Stimulated activated CD4-positive, alpha-beta T cell treated with anti-CD3 and anti-CD28 coated beads, Interleukin-12 subunit alpha, Interleukin-12 subunit beta, amount 100 ng/mL, for 48 hours (primary cell): Measurements from ENCODE around the gene NMRK2.
"Not testable (repeated sequence)": the region's sequence is repeated elsewhere in the genome, so short reads cannot be mapped to it uniquely, and the experiment has no call there.

Experiments
- DNase-seq, 3 donors: peaks; one replicate each; pipeline ENCODE4 v3.0.0-alpha.2; 2020; ENCODE audit warnings: low read depth in 2 of 3, low spot score in 1 of 3

Gene NMRK2, protein sequence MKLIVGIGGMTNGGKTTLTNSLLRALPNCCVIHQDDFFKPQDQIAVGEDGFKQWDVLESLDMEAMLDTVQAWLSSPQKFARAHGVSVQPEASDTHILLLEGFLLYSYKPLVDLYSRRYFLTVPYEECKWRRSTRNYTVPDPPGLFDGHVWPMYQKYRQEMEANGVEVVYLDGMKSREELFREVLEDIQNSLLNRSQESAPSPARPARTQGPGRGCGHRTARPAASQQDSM

GRCh38 chr19:3932931-3933810, at the start of gene NMRK2:
Gene NMRK2, plus strand, starts transcription at chr19:3933069. Its CDS starts 603 bp downstream, at chr19:3933672.
- DNase-seq = no peak

DNA sequence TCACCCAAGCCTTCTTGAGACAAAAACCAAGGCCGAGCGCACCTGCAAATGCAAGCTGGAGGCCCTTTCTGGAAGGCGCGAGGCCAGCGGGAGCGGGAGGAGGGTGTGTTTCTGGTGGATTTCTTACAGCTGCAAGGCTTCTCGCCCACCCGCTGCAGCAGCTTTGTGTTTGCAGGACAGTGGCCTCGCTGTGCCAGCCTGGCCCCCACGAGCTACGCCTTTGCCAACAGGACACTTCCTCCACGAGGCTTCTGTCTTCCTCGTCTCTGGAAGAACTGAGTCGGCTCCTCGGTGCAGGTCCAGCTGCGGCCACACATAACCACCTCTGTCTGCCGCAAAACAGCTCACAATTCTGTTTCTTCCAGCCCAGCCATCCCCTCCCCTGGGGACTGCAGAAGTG, 42.3 kb upstream of the NMRK2 start:
- DNase-seq = no peak

GRCh38 chr19:3893509-3894179, 39.2 kb upstream of the NMRK2 start:
- DNase-seq = no peak

- DNase-seq = not testable (repeated sequence)
Observed at GRCh38 chr19:3894959-3895358, 37.9 kb upstream of the NMRK2 start.

GRCh38 chr19:3895788-3896187, 37.1 kb upstream of the NMRK2 start:
- no peak for DNase-seq

GRCh38 chr19:3897936-3898335, 34.9 kb upstream of the NMRK2 start:
- DNase-seq = no peak

- no peak for DNase-seq
Observed at GRCh38 chr19:3898426-3898825, 34.4 kb upstream of the NMRK2 start.

DNA sequence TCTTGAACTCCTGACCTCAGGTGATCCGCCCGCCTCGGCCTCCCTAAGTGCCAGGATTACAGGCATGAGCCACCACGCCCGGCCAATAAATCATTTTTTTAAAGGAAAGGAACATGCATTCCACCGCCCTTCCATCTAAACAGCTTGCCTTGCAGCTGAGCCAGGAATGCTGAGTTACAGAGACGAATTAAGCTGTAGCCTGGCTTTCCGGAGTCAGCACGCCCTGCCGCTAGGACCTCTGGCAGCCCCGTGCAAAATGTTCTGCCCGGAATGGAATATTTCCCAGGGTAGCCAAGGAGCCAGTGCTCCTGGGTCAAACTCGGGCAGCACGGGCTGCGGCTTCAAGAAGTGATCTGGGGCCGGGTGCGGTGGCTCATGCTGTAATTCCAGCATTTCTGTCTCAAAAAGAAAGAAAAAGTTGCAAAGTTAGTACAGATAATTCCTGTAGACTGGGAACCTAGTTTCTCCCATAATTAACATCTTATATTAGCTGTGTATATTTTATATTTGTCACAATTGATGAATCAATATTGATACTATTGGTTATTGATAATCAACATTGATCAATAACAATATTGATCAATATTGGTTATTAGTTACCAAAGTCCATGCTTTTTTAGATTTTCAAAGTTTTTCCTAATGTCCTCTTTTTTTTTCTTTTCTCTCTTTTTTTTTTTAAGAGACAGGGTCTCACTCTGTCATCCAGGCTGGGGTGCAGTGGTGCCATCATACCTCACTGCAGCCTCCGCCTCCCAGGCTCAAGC, 33.2 kb upstream of the NMRK2 start:
- DNase-seq = no peak

GRCh38 chr19:3902317-3902973, 30.4 kb upstream of the NMRK2 start:
- DNase-seq = no peak

GRCh38 chr19:3904233-3904632, 28.6 kb upstream of the NMRK2 start:
- DNase-seq = no peak

- no peak for DNase-seq
Observed at GRCh38 chr19:3907626-3908265, 25.1 kb upstream of the NMRK2 start.

DNA sequence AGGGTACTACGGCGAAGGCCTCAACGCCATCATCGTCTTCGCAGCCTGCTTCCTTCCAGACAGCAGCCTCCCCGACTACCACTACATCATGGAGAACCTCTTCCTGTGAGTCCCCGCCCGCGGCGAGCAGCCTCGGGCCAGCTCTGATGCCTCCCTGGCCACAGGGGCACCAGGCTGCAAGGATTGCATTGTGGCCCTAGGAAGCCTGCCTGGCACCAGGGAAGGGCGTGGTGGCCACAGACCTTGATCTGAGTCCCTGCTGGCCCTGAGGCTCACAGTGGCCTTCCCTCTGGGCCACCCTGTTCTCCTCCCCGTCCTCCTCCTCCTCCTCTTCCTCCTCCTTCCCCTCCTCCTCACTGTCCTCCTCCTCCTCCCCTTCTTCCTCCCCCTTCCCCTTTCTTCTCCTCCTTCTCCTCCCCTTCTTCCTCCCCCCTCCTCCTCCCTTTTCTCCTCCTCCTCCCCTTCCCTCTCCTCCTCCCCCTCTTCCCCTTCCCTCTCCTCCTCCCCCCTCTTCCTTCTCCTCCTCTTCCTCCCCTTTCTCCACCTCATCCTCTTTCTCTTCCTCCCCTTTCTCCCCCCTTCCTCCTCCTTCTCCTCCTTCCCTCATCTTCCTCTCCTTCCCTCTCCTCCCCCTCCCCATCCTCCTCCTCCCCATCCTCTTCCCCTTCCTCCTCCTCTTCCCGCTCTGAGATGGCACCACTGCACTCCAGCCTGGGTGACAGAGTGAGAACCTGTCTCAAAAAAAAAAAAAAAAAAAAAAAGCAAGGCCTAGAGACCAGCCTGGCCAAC, 24.4 kb upstream of the NMRK2 start:
- DNase-seq = no peak

- no peak for DNase-seq
Observed at GRCh38 chr19:3910105-3910504, 22.8 kb upstream of the NMRK2 start.

GRCh38 chr19:3914199-3914598, 18.7 kb upstream of the NMRK2 start:
- DNase-seq = no peak

- no peak for DNase-seq
Observed at GRCh38 chr19:3916033-3916432, 16.8 kb upstream of the NMRK2 start.

- DNase-seq = no peak
Observed at GRCh38 chr19:3919793-3920192, 13.1 kb upstream of the NMRK2 start.

DNA sequence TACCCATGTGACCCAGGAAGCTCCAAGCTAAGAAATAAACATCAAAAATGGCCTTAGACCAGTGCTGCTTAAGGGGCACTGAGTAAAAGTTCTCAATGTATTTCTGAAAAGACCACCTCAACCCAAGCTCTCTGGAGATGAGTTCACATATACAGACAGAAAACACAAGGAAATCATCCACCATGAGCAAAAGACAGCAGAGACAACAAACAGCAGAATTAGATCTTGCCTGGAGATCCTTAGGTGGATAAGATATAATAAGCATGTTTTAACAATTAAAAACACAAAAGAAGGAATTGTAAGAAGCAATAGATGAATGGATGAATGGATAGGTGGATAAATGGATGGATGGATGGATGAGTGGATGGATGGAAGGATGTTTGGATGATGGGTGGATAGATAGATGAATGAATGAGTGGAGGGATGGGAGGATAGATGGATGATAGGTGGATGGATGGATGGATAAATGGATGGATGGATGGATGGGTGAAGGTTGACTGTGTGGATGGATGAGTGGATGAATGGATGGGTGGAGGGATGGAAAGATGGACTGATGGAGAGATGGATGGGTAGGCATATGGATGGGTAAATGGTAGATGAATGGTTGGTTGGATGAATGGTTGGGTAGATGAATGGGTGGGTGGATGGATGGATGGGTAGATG, 9.6 kb upstream of the NMRK2 start:
- DNase-seq = no peak

- no peak for DNase-seq
Observed at GRCh38 chr19:3923912-3924311, 9.0 kb upstream of the NMRK2 start.

DNA sequence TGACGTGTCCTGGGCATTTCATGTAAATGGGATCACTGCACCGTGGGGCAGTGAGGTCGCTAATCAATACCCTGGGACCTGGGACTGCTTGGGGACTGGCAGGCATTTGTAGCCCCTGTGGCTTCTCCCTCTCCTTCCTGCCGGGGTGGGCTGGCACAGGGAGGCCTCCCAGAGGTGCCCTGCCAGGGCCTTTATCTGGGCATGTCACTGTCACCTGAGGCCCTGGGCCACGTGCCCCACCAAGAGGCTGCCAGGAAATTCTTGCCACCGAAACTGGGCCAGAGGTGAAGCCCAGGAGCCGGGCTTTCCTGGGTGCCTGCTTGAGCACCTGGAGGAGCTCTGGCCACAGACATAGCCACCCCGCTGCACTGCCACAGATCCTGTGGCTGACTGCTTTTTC, 1.8 kb upstream of the NMRK2 start:
- DNase-seq = no peak
